ENCODE measurements around the gene THUMPD2. TPM values are rescaled to one million over a fixed set of nuclear protein-coding genes. Genes with fewer than 3 reads are reported as not detected.

Gene THUMPD2
- total RNA-seq, 4 donors from 2014 or later: 6.2 to 18.6 (median 11.8) TPM

DNA sequence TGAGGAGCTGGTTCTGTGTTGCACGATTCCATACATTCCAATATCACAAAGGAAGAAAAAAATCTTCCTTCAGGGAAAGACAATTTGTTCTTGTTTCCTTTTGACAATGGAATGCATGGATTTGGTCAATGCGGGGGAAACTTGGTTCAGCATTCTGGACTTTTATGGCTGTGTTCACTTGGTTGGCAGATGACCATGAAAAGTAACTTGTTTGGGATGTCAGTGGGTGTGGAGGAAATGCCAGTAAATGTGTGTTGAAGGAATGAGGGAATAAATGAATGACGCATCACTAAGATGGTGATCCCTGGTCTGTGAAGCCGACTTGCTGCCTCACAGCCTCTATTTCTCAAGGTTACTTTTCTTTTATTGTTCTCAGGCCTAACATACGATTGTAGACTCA, 53.7 kb downstream of the THUMPD2 start:
- TF ChIP-seq, protein P1, sequence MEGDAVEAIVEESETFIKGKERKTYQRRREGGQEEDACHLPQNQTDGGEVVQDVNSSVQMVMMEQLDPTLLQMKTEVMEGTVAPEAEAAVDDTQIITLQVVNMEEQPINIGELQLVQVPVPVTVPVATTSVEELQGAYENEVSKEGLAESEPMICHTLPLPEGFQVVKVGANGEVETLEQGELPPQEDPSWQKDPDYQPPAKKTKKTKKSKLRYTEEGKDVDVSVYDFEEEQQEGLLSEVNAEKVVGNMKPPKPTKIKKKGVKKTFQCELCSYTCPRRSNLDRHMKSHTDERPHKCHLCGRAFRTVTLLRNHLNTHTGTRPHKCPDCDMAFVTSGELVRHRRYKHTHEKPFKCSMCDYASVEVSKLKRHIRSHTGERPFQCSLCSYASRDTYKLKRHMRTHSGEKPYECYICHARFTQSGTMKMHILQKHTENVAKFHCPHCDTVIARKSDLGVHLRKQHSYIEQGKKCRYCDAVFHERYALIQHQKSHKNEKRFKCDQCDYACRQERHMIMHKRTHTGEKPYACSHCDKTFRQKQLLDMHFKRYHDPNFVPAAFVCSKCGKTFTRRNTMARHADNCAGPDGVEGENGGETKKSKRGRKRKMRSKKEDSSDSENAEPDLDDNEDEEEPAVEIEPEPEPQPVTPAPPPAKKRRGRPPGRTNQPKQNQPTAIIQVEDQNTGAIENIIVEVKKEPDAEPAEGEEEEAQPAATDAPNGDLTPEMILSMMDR (IDR thresholded peaks at IDR 0.05; ENCODE audit: low read depth): no peak

DNA sequence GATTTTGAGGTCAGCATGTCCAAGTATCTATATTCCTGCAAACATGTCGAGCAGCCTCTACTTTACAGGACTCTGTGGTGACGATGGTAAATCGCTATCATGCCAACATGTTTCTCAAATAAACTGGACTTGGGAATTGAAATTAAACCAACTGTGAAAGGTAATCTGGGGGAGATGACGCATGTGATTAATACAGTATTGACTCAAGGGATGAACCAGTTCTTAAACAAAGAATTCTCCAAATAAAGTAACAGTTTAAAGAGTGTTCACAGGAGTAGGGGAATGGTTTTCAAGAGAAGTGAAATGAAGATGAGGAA, 54.3 kb downstream of the THUMPD2 start:
- TF ChIP-seq, protein P1 (IDR thresholded peaks at IDR 0.05; ENCODE audit: low read depth): no peak

DNA sequence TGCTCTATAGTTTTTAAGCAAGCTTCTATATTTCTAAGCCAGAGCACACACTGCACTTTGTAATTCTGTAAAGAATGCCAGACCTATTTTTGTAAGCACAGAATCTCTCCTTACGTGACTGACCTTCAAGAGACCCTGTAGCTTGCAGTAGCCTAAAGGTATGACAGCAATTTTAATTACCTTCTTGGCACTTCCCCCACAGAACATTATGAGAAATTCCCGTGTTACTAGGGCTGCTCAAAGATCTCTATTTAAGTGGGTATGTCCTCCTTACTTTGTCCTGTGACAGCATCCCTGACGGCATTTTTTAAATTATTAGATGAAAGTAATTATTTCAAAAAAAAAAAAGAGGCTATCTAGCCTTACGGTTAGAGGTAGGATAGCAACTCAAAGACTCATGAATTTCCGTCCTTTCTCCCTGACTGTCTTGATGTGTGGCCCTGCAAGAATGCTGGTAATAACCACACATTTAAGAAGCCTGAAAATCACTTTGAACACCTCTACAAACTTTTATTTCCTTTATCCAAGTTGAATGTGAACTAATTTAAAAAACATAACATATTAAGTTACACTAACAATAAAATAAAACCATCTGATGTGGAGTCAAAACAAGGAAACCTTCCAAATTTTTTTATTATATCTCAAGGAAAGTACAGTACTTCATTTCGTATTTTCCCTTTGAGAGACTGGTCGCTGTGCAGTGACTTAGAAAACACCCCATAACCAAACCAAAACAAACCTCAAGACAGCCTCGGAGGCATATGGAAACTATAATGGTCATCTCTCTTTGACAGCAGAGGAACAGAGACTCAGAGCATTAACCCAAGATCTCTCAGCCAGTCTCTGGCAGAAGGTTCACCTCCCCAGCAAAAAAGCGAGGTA, 54.9 kb downstream of the THUMPD2 start:
- TF ChIP-seq, protein P1 (IDR thresholded peaks at IDR 0.05; ENCODE audit: low read depth): no peak

DNA sequence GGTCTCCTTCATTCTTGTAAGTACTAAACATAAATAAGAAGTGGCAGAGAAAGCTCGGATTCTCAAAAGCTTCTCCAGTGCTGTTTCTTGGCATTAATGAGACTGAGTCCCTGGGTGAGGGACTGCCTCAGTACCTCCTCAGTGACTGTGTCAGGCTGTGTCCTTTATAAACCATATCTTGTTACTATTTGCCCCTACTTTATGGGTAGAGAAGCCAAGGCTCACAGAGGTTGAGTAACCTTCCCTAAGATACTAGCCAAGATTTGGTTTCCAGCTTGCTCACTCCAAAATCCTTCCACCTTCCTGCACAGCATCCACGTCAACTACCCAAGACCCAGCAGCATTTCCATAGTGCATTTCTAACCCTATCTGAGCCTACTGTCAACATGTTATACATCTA, 55.6 kb downstream of the THUMPD2 start:
- TF ChIP-seq, protein P1 (IDR thresholded peaks at IDR 0.05; ENCODE audit: low read depth): no peak

DNA sequence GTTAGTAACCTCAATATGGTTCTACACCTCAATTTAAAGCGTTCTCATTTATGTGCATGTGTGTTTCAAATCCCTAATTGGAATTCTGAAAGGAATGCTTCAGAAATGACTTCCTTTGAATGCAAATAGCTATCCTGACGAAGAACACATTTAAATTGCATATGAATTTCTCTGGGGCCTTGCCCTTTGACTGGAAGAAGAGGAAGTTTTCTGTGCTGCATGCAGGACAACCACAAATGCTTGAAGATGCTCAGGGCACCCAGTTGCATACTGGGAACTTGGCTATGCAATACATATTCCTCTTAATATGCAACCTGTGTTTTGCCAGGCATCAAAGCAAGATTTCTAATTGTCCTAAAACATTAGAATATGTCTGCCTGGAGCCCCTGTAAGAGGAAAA, 58.1 kb downstream of the THUMPD2 start:
- TF ChIP-seq, protein P1 (IDR thresholded peaks at IDR 0.05; ENCODE audit: low read depth): no peak

DNA sequence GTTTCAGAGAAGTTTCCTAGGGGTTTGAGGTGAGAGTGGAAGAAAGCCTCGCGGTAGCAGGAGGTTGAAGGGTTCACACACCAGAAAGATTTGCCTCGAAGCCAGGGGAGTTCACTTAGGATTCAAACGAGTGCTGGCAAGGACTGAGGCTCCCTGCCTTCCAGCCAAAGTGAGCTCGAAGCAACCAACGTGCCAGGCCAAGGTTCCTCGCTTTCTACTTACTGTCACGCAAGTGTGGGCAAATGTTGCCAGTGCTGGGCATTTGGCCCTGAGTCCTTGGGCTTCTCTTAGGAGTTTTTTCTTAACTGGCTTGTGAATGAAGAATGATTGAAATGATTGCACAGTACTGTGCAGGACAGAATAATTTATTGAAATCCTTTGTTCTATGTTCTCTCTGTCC, 59.7 kb downstream of the THUMPD2 start:
- TF ChIP-seq, protein P1 (IDR thresholded peaks at IDR 0.05; ENCODE audit: low read depth): no peak

DNA sequence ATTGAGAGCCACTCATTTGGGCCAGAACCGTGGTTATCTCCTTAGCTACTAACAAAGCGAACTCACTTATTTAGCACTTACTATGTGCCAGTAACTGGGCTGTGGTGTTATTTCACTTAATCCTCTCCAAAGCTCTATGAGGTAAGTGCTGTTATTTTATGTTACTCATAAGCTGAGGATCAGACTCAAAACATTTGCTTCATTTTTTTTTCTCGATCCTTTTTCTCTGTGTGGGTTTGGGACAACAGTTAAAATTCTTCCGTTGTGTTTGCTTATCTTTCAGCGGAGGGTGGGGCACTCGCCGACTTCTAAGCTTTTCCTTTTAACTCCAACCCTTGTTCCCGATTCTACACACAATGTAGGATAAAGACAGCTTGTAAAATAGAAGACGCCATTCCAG, 60.6 kb downstream of the THUMPD2 start:
- TF ChIP-seq, protein P1 (IDR thresholded peaks at IDR 0.05; ENCODE audit: low read depth): no peak

Data from subcutaneous adipose tissue (tissue), 4 donors.